Fibroblast of villous mesenchyme (primary cell): ENCODE measurements around the gene OAS3. TPM values are rescaled to one million over a fixed set of nuclear protein-coding genes. Genes with fewer than 3 reads are reported as not detected.

Experiments
- DNase-seq: peaks from one replicate; pipeline ENCODE4 v3.0.0-alpha.2; 2010; ENCODE audit warnings: low read depth
- H3K4me3 ChIP-seq: 2 replicates; pipeline ENCODE4 v1.5.1; 2011; ENCODE audit warnings: low read depth, mild to moderate bottlenecking, low read length
- CTCF ChIP-seq: IDR thresholded peaks from 2 replicates; pipeline ENCODE4 v1.5.1; 2012; ENCODE audit warnings: low read depth, mild to moderate bottlenecking, low read length; ENCODE audit not compliant: insufficient read depth
- total RNA-seq: library from RNA; depleted of rRNA; stranded (reverse); fragments of >200 nt; gene quantifications from 2 replicates; pipeline ENCODE4 v1.2.3, GENCODE V29; 2012

The OAS3 gene
- total RNA-seq, 1 donor = 12.5 TPM

DNA sequence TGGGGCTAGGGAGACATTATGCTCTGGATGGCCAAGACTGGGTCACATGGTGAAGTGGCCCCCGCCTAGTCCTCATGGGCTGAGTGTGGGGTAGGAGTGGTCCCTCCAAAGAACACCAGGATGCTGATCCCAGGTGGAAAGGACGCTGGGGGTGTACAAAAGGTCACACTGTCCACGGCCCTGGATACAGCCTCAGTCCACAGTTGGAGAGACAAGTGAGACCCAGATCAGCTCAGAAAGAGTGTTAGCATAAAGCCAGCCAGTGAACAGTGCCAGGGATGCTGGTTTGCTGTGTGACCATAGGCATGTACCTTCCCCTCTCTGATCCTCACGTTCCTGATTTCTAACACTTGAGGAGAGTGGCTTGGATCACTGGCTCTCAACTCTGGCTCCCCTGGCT is 26.6 kb downstream of the OAS3 start:
- no peak for DNase-seq
- TF ChIP-seq CTCF = no peak
- H3K4me3 ChIP-seq = no peak overlapping the region

DNA sequence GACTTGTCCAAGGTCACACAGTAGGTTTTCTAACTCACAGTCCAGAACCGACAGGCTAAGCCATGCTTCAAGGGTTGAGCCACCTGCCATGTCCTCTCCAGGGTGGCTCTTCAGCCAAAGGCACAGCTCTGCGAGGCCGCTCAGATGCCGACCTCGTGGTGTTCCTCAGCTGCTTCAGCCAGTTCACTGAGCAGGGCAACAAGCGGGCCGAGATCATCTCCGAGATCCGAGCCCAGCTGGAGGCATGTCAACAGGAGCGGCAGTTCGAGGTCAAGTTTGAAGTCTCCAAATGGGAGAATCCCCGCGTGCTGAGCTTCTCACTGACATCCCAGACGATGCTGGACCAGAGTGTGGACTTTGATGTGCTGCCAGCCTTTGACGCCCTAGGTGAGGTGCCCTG is 27.4 kb downstream of the OAS3 start:
- TF ChIP-seq CTCF = no peak
- H3K4me3 ChIP-seq = no peak overlapping the region
- DNase-seq = no peak

- no peak for DNase-seq
- no peak for TF ChIP-seq CTCF
- no peak overlapping the region for H3K4me3 ChIP-seq
These were observed 29.0 kb downstream of the OAS3 start for GRCh38 chr12:112967306-112967705.

- no peak overlapping the region for H3K4me3 ChIP-seq
- no peak for DNase-seq
- no peak for TF ChIP-seq CTCF
These were observed 29.6 kb downstream of the OAS3 start for GRCh38 chr12:112967858-112968257.

DNA sequence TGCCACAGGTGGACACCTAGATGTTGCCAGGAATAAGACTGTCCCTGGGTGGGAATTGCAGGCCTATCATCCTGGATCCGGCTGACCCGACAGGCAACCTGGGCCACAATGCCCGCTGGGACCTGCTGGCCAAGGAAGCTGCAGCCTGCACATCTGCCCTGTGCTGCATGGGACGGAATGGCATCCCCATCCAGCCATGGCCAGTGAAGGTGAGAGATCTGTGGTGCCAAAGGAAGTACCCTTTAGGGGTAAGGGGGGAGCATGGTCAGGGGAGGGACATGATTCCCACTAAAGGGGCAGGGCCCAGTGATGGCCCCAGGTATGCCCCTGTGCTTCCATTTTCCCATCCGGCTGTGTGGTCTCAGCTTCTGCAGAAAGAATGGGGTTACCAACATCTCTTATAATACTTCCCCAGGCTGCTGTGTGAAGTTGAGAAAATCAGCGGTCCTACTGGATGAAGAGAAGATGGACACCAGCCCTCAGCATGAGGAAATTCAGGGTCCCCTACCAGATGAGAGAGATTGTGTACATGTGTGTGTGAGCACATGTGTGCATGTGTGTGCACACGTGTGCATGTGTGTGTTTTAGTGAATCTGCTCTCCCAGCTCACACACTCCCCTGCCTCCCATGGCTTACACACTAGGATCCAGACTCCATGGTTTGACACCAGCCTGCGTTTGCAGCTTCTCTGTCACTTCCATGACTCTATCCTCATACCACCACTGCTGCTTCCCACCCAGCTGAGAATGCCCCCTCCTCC is 31.5 kb downstream of the OAS3 start:
- no peak for DNase-seq
- TF ChIP-seq CTCF = no peak
- no peak overlapping the region for H3K4me3 ChIP-seq

DNA sequence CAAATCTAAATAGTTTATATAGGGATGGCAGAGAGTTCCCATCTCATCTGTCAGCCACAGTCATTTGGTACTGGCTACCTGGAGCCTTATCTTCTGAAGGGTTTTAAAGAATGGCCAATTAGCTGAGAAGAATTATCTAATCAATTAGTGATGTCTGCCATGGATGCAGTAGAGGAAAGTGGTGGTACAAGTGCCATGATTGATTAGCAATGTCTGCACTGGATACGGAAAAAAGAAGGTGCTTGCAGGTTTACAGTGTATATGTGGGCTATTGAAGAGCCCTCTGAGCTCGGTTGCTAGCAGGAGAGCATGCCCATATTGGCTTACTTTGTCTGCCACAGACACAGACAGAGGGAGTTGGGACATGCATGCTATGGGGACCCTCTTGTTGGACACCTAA is 32.1 kb downstream of the OAS3 start:
- no peak for DNase-seq
- no peak for TF ChIP-seq CTCF
- no peak overlapping the region for H3K4me3 ChIP-seq

DNA sequence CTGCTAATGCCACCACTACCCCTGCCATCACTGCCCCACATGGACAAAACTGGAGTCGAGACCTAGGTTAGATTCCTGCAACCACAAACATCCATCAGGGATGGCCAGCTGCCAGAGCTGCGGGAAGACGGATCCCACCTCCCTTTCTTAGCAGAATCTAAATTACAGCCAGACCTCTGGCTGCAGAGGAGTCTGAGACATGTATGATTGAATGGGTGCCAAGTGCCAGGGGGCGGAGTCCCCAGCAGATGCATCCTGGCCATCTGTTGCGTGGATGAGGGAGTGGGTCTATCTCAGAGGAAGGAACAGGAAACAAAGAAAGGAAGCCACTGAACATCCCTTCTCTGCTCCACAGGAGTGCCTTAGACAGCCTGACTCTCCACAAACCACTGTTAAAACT is 33.0 kb downstream of the OAS3 start:
- H3K4me3 ChIP-seq = no peak overlapping the region
- TF ChIP-seq CTCF = no peak
- DNase-seq = no peak
